COLO668 (cell line): ENCODE measurements around the gene DAPK2.
A peak's percentile ranks its signal among the peaks of the same experiment; 100 is the strongest.

Experiments used
- DNase-seq: peaks from one replicate; lab custom pipeline; 2025; ENCODE audit not compliant: unreplicated experiment; lab: John Stamatoyannopoulos, UW

DAPK2 gene

GRCh38 chr15:63945838-63946298 is 100.4 kb downstream of the DAPK2 start:
- DNase-seq = no peak

- DNase-seq = peak; percentile 66
Observed at GRCh38 chr15:63945007-63945788, 101.1 kb downstream of the DAPK2 start.

GRCh38 chr15:63944681-63944955 is 101.7 kb downstream of the DAPK2 start:
- no peak for DNase-seq

GRCh38 chr15:63943829-63944680 is 102.2 kb downstream of the DAPK2 start:
- no peak for DNase-seq

GRCh38 chr15:63942486-63943365 is 103.6 kb downstream of the DAPK2 start:
- DNase-seq = peak; percentile 39

- DNase-seq = no peak
Observed at GRCh38 chr15:63941698-63942465, 104.4 kb downstream of the DAPK2 start.

GRCh38 chr15:63940966-63941620 is 105.2 kb downstream of the DAPK2 start:
- no peak for DNase-seq

- DNase-seq = no peak
Observed at GRCh38 chr15:63939531-63940130, 106.7 kb downstream of the DAPK2 start.

GRCh38 chr15:63938486-63939061 is 107.7 kb downstream of the DAPK2 start:
- DNase-seq = no peak

GRCh38 chr15:63933522-63933921 is 112.8 kb downstream of the DAPK2 start:
- DNase-seq = no peak

GRCh38 chr15:63931556-63931955 is 114.7 kb downstream of the DAPK2 start:
- DNase-seq = no peak

- DNase-seq = no peak
Observed at GRCh38 chr15:63930034-63930433, 116.3 kb downstream of the DAPK2 start.

- DNase-seq = no peak
Observed at GRCh38 chr15:63928185-63928842, 118.0 kb downstream of the DAPK2 start.

- no peak for DNase-seq
Observed at GRCh38 chr15:63923993-63924950, 122.0 kb downstream of the DAPK2 start.

- no peak for DNase-seq
Observed at GRCh38 chr15:63922916-63923315, 123.4 kb downstream of the DAPK2 start.

- DNase-seq = no peak
Observed at GRCh38 chr15:63922261-63922904, 123.9 kb downstream of the DAPK2 start.

GRCh38 chr15:63920504-63921175 is 125.6 kb downstream of the DAPK2 start:
- no peak for DNase-seq
